B cell (primary cell): ENCODE measurements around the gene BMAL1.

Experiments used
- EZH2 ChIP-seq: IDR thresholded peaks from 2 replicates; pipeline ENCODE4 v1.6.1; 2012; ENCODE audit warnings: borderline replicate concordance, low read depth, mild to moderate bottlenecking, moderate library complexity, low read length; ENCODE audit not compliant: insufficient read depth, poor library complexity, severe bottlenecking
- TF ChIP-seq, protein P1 (sequence below): fragments of 200-600 bp; IDR thresholded peaks from one replicate; pipeline ENCODE4 v1.8.0; 2022; ENCODE audit warnings: antibody characterized with exemption, mild to moderate bottlenecking

DNA sequence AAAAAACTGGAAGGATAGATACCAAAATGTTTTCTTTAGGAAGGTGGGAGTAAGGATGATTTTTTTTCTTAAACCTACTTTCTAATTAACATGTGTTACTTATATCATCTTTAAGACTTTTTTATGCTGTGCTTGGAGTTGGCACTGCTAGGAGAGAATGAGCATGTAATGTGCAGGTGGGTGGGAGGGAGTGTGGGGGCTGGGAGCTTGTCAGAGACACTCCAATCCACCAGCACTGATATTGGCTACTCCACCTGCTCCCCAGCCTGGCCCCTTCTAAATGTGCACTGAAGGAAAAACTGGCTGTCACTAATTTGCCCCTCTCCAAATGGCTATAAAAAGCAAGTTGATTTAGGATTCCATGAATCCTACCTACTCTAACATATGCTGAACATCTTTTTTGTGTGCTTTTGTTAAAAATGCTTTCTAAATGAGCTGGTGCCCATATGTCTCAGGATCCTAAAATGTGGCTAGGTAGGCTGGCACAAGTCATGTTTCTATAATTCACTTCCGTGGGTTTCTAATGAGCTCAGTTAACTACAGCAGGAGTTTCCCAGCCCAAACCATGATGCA is 44.3 kb upstream of the BMAL1 start:
- TF ChIP-seq, protein P1, sequence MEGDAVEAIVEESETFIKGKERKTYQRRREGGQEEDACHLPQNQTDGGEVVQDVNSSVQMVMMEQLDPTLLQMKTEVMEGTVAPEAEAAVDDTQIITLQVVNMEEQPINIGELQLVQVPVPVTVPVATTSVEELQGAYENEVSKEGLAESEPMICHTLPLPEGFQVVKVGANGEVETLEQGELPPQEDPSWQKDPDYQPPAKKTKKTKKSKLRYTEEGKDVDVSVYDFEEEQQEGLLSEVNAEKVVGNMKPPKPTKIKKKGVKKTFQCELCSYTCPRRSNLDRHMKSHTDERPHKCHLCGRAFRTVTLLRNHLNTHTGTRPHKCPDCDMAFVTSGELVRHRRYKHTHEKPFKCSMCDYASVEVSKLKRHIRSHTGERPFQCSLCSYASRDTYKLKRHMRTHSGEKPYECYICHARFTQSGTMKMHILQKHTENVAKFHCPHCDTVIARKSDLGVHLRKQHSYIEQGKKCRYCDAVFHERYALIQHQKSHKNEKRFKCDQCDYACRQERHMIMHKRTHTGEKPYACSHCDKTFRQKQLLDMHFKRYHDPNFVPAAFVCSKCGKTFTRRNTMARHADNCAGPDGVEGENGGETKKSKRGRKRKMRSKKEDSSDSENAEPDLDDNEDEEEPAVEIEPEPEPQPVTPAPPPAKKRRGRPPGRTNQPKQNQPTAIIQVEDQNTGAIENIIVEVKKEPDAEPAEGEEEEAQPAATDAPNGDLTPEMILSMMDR: no peak
- no peak for TF ChIP-seq EZH2
